ENCODE results near the gene SH3D21.

The SH3D21 gene

DNA sequence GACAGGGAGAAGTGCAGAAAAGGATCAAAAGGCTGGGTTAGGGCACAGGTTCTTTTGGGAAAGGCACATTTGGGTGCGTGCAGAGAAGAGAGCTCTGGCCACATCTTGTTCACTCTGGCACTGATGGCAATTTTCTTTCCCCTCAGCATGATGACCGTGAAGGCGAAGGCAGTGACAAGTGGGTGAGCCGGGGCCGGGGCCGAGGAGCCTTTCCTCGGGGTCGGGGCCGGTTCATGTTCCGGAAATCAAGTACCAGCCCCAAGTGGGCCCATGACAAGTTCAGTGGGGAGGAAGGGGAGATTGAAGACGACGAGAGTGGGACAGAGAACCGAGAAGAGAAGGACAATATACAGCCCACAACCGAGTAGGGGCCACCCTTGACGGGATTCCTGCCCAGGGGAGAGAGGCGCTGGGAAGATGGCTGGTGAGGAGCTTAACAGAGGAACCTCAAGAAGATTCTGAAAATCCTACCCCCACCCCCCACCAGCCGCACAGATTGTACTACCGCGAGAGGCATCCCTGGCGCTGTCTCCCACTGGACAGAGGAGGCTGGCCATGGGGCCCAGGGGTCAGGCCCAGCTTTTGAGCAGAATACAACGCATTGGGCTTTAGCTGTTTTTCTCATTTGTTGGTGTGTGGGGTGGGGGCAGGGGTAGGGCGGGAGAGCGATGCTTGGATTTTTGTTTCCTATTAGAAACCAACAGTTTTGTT, 2.4 kb upstream of the SH3D21 start:
- no peak for DNase-seq

DNA sequence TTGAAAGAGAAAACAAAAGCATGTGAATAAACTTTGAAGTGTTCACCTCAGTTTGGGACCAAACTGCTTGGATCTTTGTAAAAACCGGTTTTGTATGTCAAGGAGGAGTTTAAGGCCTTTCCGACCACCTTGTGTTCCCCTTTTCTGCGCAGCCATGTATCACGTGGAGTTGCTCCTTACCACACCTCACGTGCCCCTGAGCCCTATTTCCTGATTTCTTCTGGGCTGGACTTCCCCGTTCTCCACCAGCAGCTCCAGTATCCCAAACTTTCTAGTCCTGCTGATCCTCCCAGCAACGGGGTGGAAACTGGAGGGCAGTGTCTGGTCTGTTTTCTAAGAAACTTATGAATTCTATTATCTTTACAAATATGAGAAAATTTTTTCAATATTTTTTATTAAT, 1.6 kb upstream of the SH3D21 start:
- no peak for DNase-seq

DNA sequence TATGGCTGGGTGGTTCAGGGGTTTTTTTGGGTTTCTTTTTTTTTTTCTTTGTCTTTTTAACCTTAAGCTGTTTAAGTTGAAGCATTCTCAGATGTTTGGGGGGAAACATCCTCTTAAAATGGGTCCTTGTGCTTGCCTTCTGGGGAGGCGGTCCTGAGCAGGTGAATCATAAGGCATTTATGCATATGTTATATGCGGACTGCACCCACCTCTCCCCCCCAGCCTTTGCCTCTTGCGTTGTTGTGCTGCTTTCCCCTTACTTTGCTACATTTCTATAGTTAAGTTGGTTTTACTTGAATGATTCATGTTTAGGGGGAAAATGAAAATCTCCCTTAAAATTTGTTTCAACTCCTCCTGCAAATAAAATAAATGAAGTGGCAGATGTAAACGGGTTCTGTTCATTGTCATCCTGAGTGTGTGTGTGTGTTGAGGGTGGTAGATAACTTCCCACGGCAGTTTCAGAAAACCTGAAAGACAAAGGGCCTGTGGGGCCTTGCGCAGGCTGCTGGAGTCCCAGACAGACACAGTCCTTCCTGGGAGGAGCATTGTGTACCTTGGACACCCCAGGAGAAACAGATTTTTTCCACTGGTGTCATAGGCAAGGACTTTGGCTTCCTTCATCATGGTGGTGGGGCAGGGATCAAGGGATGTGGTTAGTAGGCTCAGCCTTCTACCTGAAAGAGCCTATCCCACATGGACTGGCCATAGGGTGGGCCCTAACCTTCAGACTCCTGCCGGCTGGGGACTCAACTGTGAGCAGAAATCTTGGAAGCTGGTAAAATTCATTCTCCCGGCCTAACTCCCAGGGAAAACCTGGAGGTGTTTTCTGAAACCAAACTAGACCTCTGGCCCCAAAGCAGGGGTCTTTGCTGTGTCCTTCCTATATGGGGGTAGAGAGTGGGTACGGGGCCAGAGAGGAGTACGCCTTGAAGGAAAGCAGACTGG, 926 bp upstream of the SH3D21 start:
- DNase-seq: peak; percentile 69

DNA sequence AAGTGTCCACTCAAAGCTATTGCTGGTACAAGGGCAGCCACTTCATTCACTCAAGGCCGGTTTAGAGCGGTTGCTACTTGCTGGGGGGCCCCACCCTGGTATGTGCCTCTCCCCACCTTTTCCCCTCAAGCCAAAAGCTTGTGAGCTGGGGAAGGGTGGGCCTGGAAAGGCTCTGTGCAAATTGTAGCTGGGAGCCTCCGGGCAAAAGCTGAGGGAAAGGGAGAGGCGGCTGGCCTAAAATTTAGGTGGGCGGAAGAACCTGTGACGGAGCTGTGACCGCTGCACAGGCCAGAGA, 306 bp upstream of the SH3D21 start:
- no peak for DNase-seq

DNA sequence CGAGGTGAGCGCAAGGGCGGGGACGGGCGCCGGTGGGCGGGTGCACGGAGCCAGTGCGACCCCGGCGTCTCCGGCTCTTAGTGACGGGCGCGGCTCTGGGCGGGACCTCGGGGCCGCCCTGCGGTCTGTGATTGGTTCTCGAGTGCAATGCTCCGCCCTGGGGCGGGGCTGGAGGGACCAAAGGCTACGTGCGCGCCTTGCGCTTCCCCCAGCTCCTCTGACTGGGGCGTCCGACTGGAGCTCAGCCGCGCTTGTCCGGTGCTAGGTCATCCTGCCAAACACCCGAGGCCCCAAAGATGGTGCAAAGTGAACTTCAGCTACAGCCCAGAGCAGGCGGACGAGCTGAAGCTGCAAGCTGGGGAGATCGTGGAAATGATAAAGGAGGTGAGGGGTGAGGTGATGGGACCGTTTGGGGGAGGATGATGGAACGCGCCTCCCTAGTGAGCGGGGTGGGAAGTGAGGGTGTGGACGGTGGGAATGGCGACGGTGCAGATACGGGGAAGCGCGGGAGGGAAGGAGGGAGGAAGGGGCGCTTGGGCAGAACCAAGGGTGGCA, 811 bp downstream of the SH3D21 start:
- DNase-seq: peak; percentile 95

DNA sequence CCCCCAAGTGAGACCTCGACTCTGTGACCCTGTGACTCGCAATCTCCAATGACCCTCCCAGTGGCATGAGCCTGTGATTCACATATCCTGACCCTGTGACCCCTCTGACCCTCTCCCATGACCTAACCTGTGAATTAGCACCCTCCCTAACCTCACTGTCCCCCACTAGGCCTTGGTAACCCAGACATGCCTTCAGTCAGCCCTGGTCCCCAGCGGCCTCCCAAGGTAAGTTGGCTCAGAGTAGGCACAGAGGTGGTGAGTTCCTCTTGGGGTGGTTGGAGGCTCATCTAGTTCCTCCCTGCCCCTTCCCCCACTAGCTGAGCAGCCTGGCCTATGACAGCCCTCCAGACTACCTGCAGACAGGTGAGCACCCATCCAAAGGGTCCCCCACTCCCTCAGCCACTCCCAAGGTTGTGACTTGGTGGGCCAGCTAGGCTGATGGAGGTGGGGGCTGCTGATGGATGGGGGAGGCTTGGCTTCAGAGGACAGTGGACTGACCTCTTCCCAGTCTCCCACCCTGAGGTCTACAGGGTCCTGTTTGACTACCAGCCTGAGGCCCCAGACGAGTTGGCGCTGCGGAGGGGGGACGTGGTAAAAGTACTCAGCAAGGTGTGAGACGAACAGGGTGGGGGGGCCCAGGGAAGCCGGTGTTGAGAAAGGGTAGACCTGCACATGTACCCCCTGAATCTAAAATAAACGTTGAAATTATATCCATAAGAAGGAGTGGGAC, 1.6 kb downstream of the SH3D21 start:
- no peak for DNase-seq

DNA sequence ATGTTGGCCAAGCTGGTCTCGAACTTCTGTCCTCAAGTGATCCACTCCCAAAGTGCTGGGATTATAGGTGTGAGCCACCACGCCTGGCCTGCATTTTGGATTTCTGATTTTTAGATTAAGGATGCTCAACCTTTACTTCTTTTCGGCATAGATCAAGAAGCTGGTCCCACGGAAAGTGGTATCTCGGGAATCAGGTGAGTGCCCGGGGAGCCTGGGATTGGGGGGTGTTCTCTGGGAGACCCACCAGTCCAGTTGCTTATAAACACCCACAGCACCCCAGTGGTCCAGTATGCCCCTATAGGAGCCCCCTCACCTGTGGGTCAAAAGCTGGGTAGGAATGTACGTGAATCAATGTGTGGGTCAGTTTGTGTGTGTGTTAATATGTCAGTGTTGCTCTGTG, 3.2 kb downstream of the SH3D21 start:
- DNase-seq: no peak

DNA sequence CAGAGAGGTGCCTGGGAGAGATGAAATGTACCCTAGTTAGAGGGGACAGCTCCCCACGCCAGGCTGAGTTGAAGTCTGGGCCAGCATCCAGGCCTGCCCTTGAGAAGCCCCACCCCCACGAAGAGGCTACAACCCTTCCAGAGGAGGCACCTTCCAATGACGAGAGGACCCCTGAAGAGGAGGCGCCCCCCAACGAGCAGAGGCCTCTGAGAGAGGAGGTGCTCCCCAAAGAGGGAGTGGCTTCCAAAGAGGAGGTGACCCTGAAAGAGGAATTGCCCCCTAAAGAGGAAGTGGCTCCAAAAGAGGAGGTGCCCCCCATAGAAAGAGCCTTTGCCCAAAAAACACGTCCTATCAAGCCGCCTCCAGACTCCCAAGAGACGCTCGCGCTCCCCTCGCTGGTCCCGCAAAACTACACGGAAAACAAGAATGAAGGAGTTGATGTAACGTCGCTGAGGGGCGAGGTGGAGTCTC, 14.2 kb downstream of the SH3D21 start:
- DNase-seq: no peak

DNA sequence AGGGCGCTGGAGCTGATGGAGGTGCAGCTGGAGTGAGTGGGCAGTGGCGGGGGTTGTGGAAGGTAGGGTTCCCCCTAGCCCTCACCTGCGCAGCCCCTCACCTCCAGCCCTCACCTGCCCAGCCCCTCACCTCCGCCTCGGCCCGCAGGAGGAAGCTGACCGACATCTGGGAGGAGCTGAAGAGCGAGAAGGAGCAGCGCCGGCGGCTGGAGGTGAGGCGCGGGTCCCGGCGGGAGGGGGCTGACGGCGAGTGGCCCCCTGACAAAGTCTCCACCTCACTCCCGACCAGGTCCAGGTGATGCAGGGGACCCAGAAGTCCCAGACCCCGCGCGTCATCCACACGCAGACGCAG, 14.6 kb downstream of the SH3D21 start:
- no peak for DNase-seq

DNA sequence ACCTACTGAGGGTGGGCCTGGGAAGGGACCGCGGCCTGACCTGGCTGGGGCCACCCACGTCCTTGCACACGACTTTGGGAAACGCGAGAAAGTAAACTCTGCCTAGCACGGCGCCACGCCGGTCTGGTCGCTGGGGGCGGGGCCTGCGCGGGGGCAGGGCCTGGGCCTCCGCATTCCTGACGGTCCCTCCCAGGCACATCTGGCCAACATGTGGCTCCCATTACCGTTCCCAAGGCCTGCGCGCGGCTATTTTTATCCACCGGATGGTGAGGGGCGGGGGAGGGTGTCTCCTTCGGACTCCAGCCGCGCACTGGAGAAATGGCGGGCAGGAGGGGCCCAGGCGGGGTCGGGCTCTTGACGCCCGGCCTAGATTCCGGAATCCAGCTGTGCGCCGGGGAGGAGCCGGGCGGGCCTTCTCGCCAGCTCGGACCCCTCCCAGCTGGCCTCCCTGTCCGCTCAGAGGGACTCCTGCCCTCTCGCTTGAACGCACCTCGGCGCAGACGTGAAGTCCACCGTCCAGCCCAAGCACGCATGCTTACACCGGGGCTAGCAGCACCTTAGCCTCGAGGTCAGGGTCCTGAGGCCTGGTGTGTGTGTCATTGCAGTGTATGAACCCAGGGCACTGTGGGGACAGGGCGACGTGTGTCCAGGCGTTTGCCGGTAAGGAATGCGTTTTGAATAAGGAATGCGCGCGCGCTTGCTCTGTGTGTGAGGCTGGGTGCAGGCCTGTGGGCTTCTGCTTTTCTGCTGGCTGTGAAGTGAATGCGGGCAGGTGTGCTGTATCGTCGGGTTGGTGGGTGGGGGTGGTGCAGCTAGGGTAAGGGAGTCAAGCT, 15.2 kb downstream of the SH3D21 start:
- DNase-seq: peak; percentile 65

DNA sequence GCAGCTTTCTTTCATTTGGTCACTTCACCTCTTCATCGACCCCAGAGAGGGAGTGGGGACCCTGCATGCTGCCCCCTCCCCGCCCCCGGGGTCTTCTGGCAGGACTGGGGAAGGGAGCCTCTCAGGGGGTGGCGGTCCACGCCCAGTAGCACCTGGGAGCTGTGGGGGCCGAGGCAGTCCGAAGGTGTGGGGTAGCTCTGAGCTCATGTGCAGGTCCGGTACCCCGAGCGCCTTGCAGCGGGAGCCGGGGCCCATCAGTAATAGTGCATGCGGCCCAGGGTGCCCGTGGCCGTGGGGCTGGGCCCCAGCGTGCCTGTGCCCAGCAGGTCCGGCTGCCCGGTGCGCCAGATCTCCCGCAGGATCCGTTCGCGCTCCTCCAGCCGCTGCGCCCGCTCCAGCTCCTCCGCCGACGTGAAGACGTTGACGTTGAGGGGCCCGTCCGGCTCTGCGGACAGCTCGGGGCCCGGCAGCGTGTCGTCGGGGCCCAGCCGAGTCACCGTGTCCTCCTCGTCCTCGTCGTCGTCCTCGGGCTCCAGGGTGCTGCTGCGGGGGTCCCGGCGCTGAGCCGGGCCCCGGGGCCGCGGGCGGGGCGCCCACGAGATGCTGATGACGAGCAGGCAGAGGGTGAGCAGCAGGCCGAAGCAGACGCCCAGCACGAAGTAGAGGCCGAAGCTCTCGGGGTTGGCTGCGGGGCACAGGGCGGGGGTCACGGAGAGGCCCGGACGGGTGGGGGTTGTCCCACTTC, 16.0 kb downstream of the SH3D21 start:
- DNase-seq: no peak

DNA sequence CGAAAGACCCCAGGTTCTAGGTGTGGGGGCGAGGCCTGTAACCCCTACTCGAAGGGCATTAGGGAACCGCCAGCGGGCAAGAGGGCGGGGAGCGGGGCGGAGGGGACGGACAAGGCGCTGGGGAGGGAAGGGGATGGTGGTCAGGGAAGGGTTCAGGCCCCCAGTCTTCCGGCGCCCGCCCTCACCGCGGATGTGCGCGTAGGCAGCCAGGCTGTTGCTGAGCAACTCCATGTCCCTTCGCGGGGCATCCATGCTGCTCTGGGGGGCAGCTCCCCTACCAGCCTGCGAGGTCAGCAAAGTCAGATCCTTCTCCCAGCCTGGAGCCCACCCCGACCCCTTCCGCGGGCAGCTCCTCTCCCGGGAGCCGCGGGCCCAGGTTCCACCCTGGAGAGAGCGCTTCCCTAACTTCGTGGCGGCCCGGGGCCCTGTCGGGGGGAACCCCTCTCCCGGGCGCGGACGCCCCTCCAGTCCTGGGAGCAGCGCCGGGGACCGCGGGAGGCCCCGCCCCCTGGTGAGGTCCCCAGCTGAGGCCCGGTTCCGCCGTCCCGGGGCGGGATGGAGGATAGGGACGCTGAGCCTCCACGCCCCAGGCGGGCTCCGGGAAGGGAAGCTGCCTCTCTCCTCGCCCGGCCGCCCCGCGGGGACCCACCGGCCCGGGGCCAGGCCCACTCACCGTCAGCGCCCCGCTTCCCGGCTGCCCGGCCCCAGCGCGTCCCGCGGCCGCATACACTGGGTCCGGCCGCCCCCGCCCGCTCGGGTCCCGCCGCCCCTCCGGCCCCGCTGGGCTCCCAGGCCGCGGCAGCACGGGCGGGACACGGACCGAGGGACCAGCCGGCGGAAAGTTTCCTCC, 16.8 kb downstream of the SH3D21 start:
- DNase-seq: peak; percentile 60

DNA sequence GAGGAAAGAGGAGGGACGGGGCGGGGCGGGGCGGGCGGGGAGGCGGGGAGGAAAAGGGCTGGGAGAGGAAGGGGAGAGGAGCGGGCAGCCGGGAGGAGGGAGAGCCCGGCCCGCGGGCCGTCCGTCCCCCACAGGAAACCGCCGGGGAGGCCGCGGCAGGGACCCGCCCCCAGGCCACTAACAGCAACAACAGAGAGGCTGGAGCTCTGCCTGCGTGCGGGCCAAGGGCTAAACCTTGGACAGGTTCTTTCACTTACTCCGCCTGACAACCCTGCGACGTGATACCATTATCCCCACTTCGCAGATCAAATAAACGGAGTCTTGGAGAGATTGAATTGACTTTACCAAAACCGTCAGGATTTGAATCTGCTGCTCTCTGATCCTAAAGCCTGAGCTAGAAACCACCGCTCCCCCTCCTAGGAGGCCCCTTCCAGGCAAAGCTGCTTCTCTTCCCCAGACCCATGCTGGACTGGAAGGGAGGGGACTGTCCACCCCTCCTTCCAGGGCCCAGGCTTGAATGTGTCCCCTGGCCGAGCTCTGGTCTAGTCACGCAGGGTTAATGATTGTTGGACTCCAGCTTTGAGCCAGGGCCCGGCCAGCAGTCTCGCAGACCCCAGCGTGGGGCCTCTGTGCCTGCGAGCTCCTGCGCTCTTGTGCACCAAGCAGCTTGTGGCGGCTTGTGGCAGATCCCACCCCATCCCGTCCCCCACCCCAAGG, 17.6 kb downstream of the SH3D21 start, which contains the start of gene EVA1B:
TSS of gene EVA1B (minus strand) at position 10 of the 717 bp plus-strand sequence. CDS start 608 bp downstream, outside the sequence.
- peak; percentile 71 for DNase-seq

DNA sequence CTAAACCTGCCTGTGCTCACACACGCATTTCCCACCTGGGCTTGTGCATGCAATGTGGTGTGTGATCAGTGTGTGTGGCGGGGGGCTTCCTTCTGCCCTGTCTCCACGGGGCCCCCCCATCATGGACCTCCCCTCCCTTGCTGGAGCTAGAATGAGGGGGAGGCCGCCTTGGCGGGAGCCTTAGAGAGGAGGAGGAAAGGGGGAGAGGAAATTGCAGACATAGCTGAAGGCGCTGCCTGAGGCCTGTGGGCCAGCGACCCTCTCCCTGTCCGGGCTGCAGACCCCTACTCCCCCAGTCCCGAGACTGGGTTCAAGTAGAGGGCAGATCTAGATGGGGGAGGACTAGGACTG, 18.2 kb downstream of the SH3D21 start:
- DNase-seq: no peak

DNA sequence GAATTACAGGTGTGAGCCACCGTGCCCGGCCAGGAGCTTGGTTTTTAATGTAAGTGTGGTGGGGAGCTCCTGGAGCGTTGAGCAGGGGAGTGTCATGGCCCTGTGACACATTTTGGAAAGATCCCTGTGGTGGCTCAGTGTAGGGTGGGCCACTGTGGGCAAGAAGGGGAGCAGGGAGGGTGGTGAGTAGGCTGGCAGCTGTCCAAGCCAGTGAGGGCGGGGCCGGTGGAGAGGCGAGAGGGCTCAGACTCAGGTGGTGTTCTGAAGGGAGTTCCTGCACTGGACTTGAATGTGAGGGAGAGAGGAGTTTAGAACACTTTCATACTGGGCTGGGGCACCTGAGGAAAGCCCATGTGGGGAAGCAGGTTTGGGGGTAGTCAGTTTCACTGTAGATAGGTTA, 20.3 kb downstream of the SH3D21 start:
- no peak for DNase-seq

DNA sequence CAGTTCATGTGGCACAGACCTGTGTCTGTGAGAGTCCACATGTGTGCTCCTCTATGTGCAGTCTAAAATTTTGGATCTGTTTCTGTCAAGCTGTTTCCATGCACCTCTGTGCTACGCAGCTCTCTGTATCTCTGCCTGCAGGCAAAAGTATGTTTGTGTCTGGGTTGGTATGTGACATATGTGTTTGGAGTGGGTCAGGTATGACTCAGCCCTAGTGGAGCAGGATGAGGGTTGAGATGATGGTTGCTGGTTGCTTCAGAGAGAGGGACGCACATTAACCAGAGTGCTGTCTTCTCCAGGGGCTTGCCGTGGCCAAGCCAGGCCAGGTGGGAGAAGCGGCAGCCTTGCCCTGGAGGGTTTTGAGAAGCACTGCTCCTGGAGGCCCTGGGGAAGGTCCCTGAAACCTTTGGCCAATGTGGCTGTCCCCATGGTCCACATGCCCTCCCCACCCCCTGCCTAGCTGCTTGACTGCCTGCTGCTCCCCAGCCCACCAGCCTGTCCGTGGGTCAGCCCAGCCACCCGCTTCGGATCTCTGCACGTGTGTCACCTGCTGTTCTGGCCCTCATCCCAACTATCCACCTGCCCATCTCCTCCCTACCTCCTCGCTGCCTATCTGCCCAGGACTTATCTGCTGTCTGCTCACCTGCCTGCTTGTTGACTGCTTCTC, 21.4 kb downstream of the SH3D21 start:
- DNase-seq: no peak

DNA sequence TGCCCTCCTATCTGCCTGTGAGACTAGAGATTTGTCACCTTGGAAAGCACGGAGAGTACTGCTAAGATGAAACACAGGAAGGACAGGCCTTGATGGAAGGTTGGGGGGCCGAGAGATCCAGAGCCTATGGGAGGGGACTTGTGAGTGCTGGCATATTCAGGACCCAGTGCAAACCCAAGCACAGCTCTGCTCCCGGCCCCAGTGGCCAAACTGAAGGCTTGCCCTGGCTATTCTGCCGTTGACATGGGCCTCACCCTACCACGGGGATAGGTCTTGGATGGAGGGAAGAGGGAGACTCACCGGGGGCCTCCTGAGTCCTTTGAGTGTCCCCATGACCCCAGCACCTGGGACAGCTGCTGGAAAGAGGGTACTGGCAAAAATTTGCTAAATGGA, 21.9 kb downstream of the SH3D21 start:
- no peak for DNase-seq

DNA sequence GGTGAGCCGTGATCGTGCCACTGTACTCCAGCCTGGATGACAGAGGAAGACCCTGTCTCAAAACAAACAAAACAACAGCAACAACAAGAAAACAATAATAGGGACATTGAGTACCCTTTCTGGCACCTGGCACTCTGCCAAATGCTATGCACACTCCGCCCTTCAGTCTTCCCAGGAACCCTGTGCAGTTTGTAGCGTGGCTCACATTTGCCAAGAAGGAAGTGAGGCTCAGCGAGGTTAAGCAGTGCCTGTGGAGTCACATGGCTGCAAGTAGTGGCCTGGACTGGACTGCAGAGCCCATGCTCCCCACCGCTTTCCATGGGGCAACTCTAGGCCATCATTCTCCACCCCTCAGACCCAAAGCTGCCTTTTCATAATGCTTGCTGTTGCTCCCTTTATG, 22.5 kb downstream of the SH3D21 start:
- no peak for DNase-seq

DNA sequence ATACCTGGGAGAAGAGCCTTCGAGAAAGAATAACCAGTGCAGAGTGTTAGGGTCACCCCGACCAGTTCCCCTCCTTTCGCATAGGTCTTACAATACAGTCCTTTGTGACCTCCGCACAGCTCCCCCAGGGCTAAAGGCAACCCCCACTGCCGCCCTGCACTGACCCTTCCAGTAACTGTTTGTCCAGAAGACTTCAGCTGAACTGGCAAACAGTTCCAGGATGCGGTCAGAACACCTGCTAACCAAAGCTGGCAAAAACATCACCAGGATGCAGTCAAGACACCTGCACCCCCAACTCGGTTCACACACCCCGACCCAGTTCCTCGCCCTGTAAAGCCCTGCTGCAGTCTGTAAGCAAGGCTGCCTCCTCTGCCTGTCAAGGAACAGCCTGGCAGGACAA, 23.6 kb downstream of the SH3D21 start:
- DNase-seq: no peak

Measured in stimulated activated CD4-positive, alpha-beta T cell treated with anti-CD3 and anti-CD28 coated beads, Interleukin-15, amount 100 ng/mL, for 24 hours (primary cell).